ENCODE data around the gene SMKR1. TPM values are rescaled to one million over a fixed set of nuclear protein-coding genes. Genes with fewer than 3 reads are reported as not detected.

The SMKR1 gene
- polyA plus RNA-seq, 1 donor (not counting 4 experiments of a cell fraction or from before 2014, with no cell fraction given), result 0.76 TPM

GRCh38 chr7:129469930-129470329, 32.4 kb upstream of the SMKR1 start:
- DNase-seq (ENCODE audit: low read depth, low spot score) (no peak), FAIRE-seq (no peak)
- no peak for TF ChIP-seq CTCF (optimal IDR thresholded peaks at IDR 0.05 in 1 of 3, IDR thresholded peaks at IDR 0.05 in 1 of 3, conservative IDR thresholded peaks at IDR 0.05 in 1 of 3; ENCODE audit: extremely low read depth in 1 of 3, insufficient read depth in 2 of 3, low read length in 3 of 3)
- no peak for TF ChIP-seq EZH2 (IDR thresholded peaks at IDR 0.05; ENCODE audit: low read length)
- dilution Hi-C loops (cut with MboI; ENCODE audit: extremely low pct_ligation_motif_present, low sequenced_read_pairs), result no loop called here
- Histone ChIP-seq H3K4me3 (ENCODE audit: control insufficient read depth in 2 of 3, extremely low read depth in 1 of 3, insufficient read depth in 2 of 3, low read depth in 1 of 3, low read length in 3 of 3) (no peak overlapping the region), H3K4me2 (ENCODE audit: control insufficient read depth, extremely low read depth, insufficient read depth, low read depth, low read length) (no peak overlapping the region), H3K9me1 (ENCODE audit: control insufficient read depth, extremely low read depth, insufficient read depth, low read length) (no peaks in the 10 kb centered on the region), H2AFZ (ENCODE audit: control insufficient read depth, low read length) (no peak overlapping the region), H3K27ac (ENCODE audit: control insufficient read depth, insufficient read depth, low read length) (no peak overlapping the region), H3K9ac (ENCODE audit: control insufficient read depth, extremely low read depth, insufficient read depth, low read length) (no peak overlapping the region), H3K4me1 (ENCODE audit: control insufficient read depth, extremely low read depth, insufficient read depth, low read length) (peaks cover 10% of the 10 kb centered on the region), H3K9me3 (ENCODE audit: control insufficient read depth, low read depth, low read length) (no peaks in the 10 kb centered on the region), H3K36me3 (ENCODE audit: control insufficient read depth in 2 of 2, extremely low read depth in 1 of 2, insufficient read depth in 2 of 2, low read length in 2 of 2) (peaks cover 4 to 8% of the 10 kb centered on the region in 2 experiments), H3K27me3 (ENCODE audit: control insufficient read depth, extremely low read depth, insufficient read depth, low read length) (no peaks in the 10 kb centered on the region), H3K79me2 (ENCODE audit: control insufficient read depth, insufficient read depth, low read length) (no peaks in the 10 kb centered on the region), H4K20me1 (ENCODE audit: control insufficient read depth, extremely low read depth, insufficient read depth, low read length) (no peaks in the 10 kb centered on the region)

- H3K9ac ChIP-seq (ENCODE audit: control insufficient read depth, extremely low read depth, insufficient read depth, low read length), result no peak overlapping the region
- peaks cover 4 to 6% of the 10 kb centered on the region in 2 experiments for H3K36me3 ChIP-seq (ENCODE audit: control insufficient read depth in 2 of 2, extremely low read depth in 1 of 2, insufficient read depth in 2 of 2, low read length in 2 of 2)
- no peak overlapping the region for H2AFZ ChIP-seq (ENCODE audit: control insufficient read depth, low read length)
- no peak for TF ChIP-seq CTCF (optimal IDR thresholded peaks at IDR 0.05 in 1 of 3, IDR thresholded peaks at IDR 0.05 in 1 of 3, conservative IDR thresholded peaks at IDR 0.05 in 1 of 3; ENCODE audit: extremely low read depth in 1 of 3, insufficient read depth in 2 of 3, low read length in 3 of 3)
- no peaks in the 10 kb centered on the region for H3K27me3 ChIP-seq (ENCODE audit: control insufficient read depth, extremely low read depth, insufficient read depth, low read length)
- H3K9me1 ChIP-seq (ENCODE audit: control insufficient read depth, extremely low read depth, insufficient read depth, low read length), result no peaks in the 10 kb centered on the region
- dilution Hi-C loops (cut with MboI; ENCODE audit: extremely low pct_ligation_motif_present, low sequenced_read_pairs), result no loop called here
- peaks cover 10% of the 10 kb centered on the region for H3K4me1 ChIP-seq (ENCODE audit: control insufficient read depth, extremely low read depth, insufficient read depth, low read length)
- no peak overlapping the region for H3K4me3 ChIP-seq (ENCODE audit: control insufficient read depth in 2 of 3, extremely low read depth in 1 of 3, insufficient read depth in 2 of 3, low read depth in 1 of 3, low read length in 3 of 3)
- no peak for FAIRE-seq
- H3K4me2 ChIP-seq (ENCODE audit: control insufficient read depth, extremely low read depth, insufficient read depth, low read depth, low read length), result no peak overlapping the region
- DNase-seq (ENCODE audit: low read depth, low spot score), result no peak
- H3K27ac ChIP-seq (ENCODE audit: control insufficient read depth, insufficient read depth, low read length), result no peak overlapping the region
- no peaks in the 10 kb centered on the region for H4K20me1 ChIP-seq (ENCODE audit: control insufficient read depth, extremely low read depth, insufficient read depth, low read length)
- no peaks in the 10 kb centered on the region for H3K9me3 ChIP-seq (ENCODE audit: control insufficient read depth, low read depth, low read length)
- no peaks in the 10 kb centered on the region for H3K79me2 ChIP-seq (ENCODE audit: control insufficient read depth, insufficient read depth, low read length)
Measured at GRCh38 chr7:129470411-129470810, 31.9 kb upstream of the SMKR1 start.

All from keratinocyte (primary cell).